HepG2 (cell line): ENCODE data around the gene HSD11B1L. TPM values are rescaled to one million over a fixed set of nuclear protein-coding genes. Genes with fewer than 3 reads are reported as not detected.

Experiments
- ATAC-seq: fragments of 200-7000 bp; cut with Tn5 transposase; 3 replicates; pipeline ENCODE4 v1.9.1; 2020; ENCODE audit warnings: mild to moderate bottlenecking, moderate library complexity
- BruUV-seq: library from RNA; stranded (reverse); fragments of 400-500 nt; replicated peaks from 2 replicates; lab custom pipeline; 2021; lab: Mats Ljungman, UMichigan
- CTCF ChIA-PET: fragments of 300-600 bp; formaldehyde crosslinking; extraction: SDS; loops from one replicate; lab custom pipeline; 2021; ENCODE audit warnings: low total read pairs, inconsistent platforms, low intra/inter-chr PET ratio; lab: Yijun Ruan, JAX
- POLR2A ChIA-PET: fragments of 350-600 bp; sonication (Branson Sonifier 250); formaldehyde crosslinking; loops from one replicate; lab custom pipeline; 2020; ENCODE audit warnings: antibody characterized with exemption, inconsistent platforms; lab: Yijun Ruan, JAX
- DNase-seq: peaks from one replicate; pipeline ENCODE4 v3.0.0-alpha.2; 2015; ENCODE audit warnings: low spot score
- FAIRE-seq: peaks from 3 replicates; lab custom pipeline; 2011; peaks lifted over from hg19 to GRCh38; lab: Jason Lieb, UNC
- H2AFZ ChIP-seq: one replicate; pipeline ENCODE4 v1.6.1; 2011; ENCODE audit warnings: low read length, inconsistent platforms
- H3K27ac ChIP-seq: fragments of 300-600 bp; 3 replicates; pipeline ENCODE4 v1.8.0; 2011; ENCODE audit warnings: mixed run types, mild to moderate bottlenecking, mixed read lengths, low read length, inconsistent platforms; ENCODE audit not compliant: insufficient read depth; ENCODE audit errors: extremely low read length
- H3K27me3 ChIP-seq, 2 experiments: fragments of 200-600 bp in 1 of 2; 2 replicates in 1 of 2; 3 replicates in 1 of 2; pipeline versions ENCODE4 v1.6.0 to v1.8.0; 2011; ENCODE audit warnings: low read length in 2 of 2, mild to moderate bottlenecking in 2 of 2, moderate library complexity in 2 of 2, inconsistent platforms in 1 of 2; ENCODE audit not compliant: insufficient read depth in 2 of 2, control insufficient read depth in 1 of 2
- H3K36me3 ChIP-seq, 2 experiments: fragments of 200-600 bp in 1 of 2; replicated peaks in 1 of 2; 2 replicates in 1 of 2; 3 replicates in 1 of 2; pipeline versions ENCODE4 v1.5.1 to v1.8.0; 2011; ENCODE audit warnings: low read length in 2 of 2, inconsistent platforms in 1 of 2; ENCODE audit not compliant: insufficient read depth in 2 of 2, control insufficient read depth in 1 of 2
- H3K4me1 ChIP-seq: 2 replicates; pipeline ENCODE4 v1.5.1; 2012; ENCODE audit warnings: low read length, inconsistent platforms; ENCODE audit not compliant: insufficient read depth
- H3K4me2 ChIP-seq: 2 replicates; pipeline ENCODE4 v1.6.0; 2011; ENCODE audit warnings: low read depth, low read length, inconsistent platforms
- H3K4me3 ChIP-seq, 3 experiments: fragments of 200-600 bp in 1 of 3; sonication (generic), shearing (Covaris generic) in 1 of 3; replicated peaks in 1 of 3; 2 replicates each; pipeline ENCODE4 v1.5.1; 2011 to 2016; ENCODE audit warnings: low read length in 3 of 3, inconsistent platforms in 2 of 3, low read depth in 2 of 3, mild to moderate bottlenecking in 2 of 3, control low read depth in 1 of 3, mixed read lengths in 1 of 3; ENCODE audit not compliant: insufficient read depth in 1 of 3
- H3K79me2 ChIP-seq: one replicate; pipeline ENCODE4 v1.6.1; 2011; ENCODE audit warnings: low read length, inconsistent platforms; ENCODE audit not compliant: insufficient read depth
- H3K9ac ChIP-seq: 2 replicates; pipeline ENCODE4 v1.6.0; 2011; ENCODE audit warnings: mild to moderate bottlenecking, low read depth, low read length, inconsistent platforms; ENCODE audit not compliant: insufficient read depth
- H3K9me3 ChIP-seq: 2 replicates; pipeline ENCODE4 v1.5.1; 2012; ENCODE audit warnings: mild to moderate bottlenecking, low read length
- H4K20me1 ChIP-seq: 2 replicates; pipeline ENCODE4 v1.6.0; 2011; ENCODE audit warnings: inconsistent platforms, mild to moderate bottlenecking, low read length, moderate library complexity; ENCODE audit not compliant: insufficient read depth
- CBX1 ChIP-seq: IDR thresholded peaks from one replicate; pipeline ENCODE4 v1.6.1; 2016; ENCODE audit warnings: antibody characterized with exemption, low read depth
- CHCHD3 ChIP-seq: sonication (generic); formaldehyde crosslinking; IDR thresholded peaks from 2 replicates; pipeline ENCODE4 v1.8.0; 2022; ENCODE audit warnings: mild to moderate bottlenecking, missing genetic modification reagents, moderate library complexity
- DPF2 ChIP-seq: sonication (generic); formaldehyde crosslinking; IDR thresholded peaks from 2 replicates; pipeline ENCODE4 v1.4.0; 2020; ENCODE audit warnings: mild to moderate bottlenecking, low read depth, missing genetic modification reagents, borderline replicate concordance
- HCFC1 ChIP-seq: fragments of 150-350 bp; IDR thresholded peaks from 2 replicates; pipeline ENCODE4 v1.6.1; 2014; ENCODE audit warnings: low read depth, low read length
- HMG20A ChIP-seq: IDR thresholded peaks from 2 replicates; pipeline ENCODE4 v1.6.1; 2016; ENCODE audit warnings: borderline replicate concordance
- HOXA9 ChIP-seq: sonication (generic); formaldehyde crosslinking; IDR thresholded peaks from 2 replicates; pipeline ENCODE4 v1.8.1; 2022; ENCODE audit warnings: missing genetic modification reagents, mild to moderate bottlenecking, moderate library complexity, borderline replicate concordance
- NFATC3 ChIP-seq: sonication (generic); formaldehyde crosslinking; IDR thresholded peaks from 2 replicates; pipeline ENCODE4 v1.5.1; 2020; ENCODE audit warnings: mild to moderate bottlenecking, missing genetic modification reagents
- POLR2G ChIP-seq: fragments of 200-400 bp; formaldehyde crosslinking; IDR thresholded peaks from 2 replicates; pipeline ENCODE4 v1.6.1; 2018; ENCODE audit warnings: mild to moderate bottlenecking, low read depth, low read length, moderate library complexity
- RARG ChIP-seq: sonication (generic); formaldehyde crosslinking; IDR thresholded peaks from 2 replicates; pipeline ENCODE4 v1.4.0; 2020; ENCODE audit warnings: low read depth, mild to moderate bottlenecking, missing genetic modification reagents
- SAP130 ChIP-seq: IDR thresholded peaks from 2 replicates; pipeline ENCODE4 v1.6.1; 2016; ENCODE audit warnings: low read depth
- TAF1 ChIP-seq: sonication (generic); formaldehyde crosslinking; IDR thresholded peaks from 2 replicates; pipeline ENCODE4 v1.4.0; 2020; ENCODE audit warnings: missing genetic modification reagents
- ZC3H13 ChIP-seq: sonication (generic); formaldehyde crosslinking; IDR thresholded peaks from 2 replicates; pipeline ENCODE4 v1.8.1; 2023; ENCODE audit warnings: mild to moderate bottlenecking, missing genetic modification reagents, moderate library complexity
- ZNF12 ChIP-seq: sonication (generic); formaldehyde crosslinking; IDR thresholded peaks from 2 replicates; pipeline ENCODE4 v1.5.0; 2020; ENCODE audit warnings: missing genetic modification reagents
- ZNF136 ChIP-seq: sonication (generic); formaldehyde crosslinking; IDR thresholded peaks from 2 replicates; pipeline ENCODE4 v1.8.1; 2022; ENCODE audit warnings: low read depth, mild to moderate bottlenecking, moderate library complexity, missing genetic modification reagents
- ZNF138 ChIP-seq: sonication (generic); formaldehyde crosslinking; IDR thresholded peaks from 2 replicates; pipeline ENCODE4 v1.5.0; 2020; ENCODE audit warnings: mild to moderate bottlenecking, low read depth, missing genetic modification reagents
- ZNF143 ChIP-seq: sonication (generic); formaldehyde crosslinking; IDR thresholded peaks from 2 replicates; pipeline ENCODE4 v1.4.0; 2020; ENCODE audit warnings: missing genetic modification reagents
- ZNF589 ChIP-seq: sonication (generic); formaldehyde crosslinking; conservative IDR thresholded peaks from 2 replicates; pipeline ENCODE4 v1.8.0; 2022; ENCODE audit warnings: mild to moderate bottlenecking, moderate library complexity, missing genetic modification reagents
- ZNF703 ChIP-seq: sonication (generic); formaldehyde crosslinking; IDR thresholded peaks from 2 replicates; pipeline ENCODE4 v1.5.1; 2020; ENCODE audit warnings: missing genetic modification reagents, mild to moderate bottlenecking, moderate library complexity, borderline replicate concordance
- ZSCAN30 ChIP-seq: sonication (generic); formaldehyde crosslinking; IDR thresholded peaks from 2 replicates; pipeline ENCODE4 v1.5.0; 2020; ENCODE audit warnings: mild to moderate bottlenecking, missing genetic modification reagents
- WGBS: methylation state at CpG from one replicate; pipeline ENCODE4 v1.1.6; 2017; ENCODE audit warnings: low lambda C conversion rate; 5-methylcytosine and 5-hydroxymethylcytosine counted together
- in situ Hi-C: cut with HindIII; loops from 2 replicates; pipeline ENCODE4 v1.10.0; 2017; ENCODE audit warnings: low pct_unique_long_range_greater_than_20kb; ENCODE audit not compliant: extremely low pct_ligation_motif_present
- intact Hi-C: fragments of 100-400 bp; cut with micrococcal nuclease; formaldehyde crosslinking; loops from one replicate; pipeline ENCODE4 v1.10.0; 2022; ENCODE audit not compliant: unreplicated experiment
- polyA plus RNA-seq, 8 experiments: library from polyadenylated mRNA; depleted of rRNA in 3 of 8; stranded (reverse) in 7 of 8; unstranded in 1 of 8; fragments of >200 nt; fragmentation: Illumina TruSeq in 4 of 8; extraction: Trizol in 4 of 8; gene quantifications; 2 replicates each; pipeline versions ENCODE4 v1.2.1 to v1.2.3, GENCODE V29; 2011 to 2016; ENCODE audit warnings: low read depth in 4 of 8, missing spikeins in 1 of 8, mixed read lengths in 1 of 8; ENCODE audit not compliant: insufficient read depth in 1 of 8
- total RNA-seq, 5 experiments: library from RNA; depleted of rRNA; stranded (reverse); fragments of >200 nt; fragmentation: Illumina TruSeq; extraction: Trizol; gene quantifications; 2 replicates each; pipeline ENCODE4 v1.2.3, GENCODE V29; 2016; ENCODE audit warnings: low read depth in 1 of 5
- TF ChIP-seq, protein P1 (sequence below): sonication (generic); formaldehyde crosslinking; IDR thresholded peaks from 2 replicates; pipeline ENCODE4 v1.5.0; 2020; ENCODE audit warnings: mild to moderate bottlenecking, missing genetic modification reagents
- TF ChIP-seq, protein P2 (sequence below): sonication (generic); formaldehyde crosslinking; IDR thresholded peaks from 2 replicates; pipeline ENCODE4 v1.8.0; 2022; ENCODE audit warnings: mild to moderate bottlenecking, missing genetic modification reagents, moderate library complexity

The HSD11B1L gene
- total and polyA plus RNA-seq, 2 of the 13 experiments (the other 11 are each of a cell fraction or from before 2014, with no cell fraction given): 2.8 to 3.9 TPM

DNA sequence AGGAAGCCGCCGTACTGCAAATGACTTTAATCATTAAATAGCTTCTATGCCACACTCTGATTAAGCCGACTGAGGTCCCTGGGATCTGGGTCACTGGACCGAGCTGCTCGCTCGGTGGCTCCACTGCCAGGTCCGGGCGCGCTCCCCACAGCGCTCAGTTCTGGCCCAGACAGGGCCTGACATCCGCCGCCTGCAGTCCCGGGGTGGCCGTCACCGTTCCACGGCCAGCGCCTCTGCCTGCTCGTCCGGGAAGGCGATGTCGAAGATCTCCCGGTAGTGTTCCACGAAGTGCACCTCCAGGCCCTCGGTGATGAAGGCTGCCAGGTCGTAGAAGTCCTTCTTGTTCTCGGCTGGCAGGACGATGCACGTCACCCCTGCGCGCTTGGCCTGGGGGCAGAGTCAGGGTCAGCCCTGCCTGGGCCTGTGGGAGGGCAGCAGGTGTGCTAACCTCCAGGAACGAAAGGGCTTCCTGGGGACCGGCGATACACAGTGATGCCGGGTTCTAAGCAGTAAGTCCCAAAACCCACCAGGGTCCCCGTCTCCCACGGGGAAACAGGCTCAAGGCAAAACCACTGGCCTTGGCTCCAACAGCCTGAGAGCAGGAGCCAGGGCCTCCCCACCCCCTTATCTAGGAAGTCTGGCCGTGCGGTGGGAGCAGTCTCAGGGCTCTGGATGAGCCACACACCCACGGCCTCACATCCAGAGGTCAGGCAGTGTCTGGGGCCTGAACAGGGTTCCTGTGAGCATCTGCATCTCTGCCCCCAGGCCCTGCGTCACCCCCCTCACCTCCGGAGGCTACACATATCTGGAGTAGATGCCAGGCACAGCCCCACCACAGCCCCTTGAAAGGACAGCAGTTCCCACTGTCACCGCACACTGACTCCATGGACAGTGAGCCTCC lies 11.2 kb downstream of the HSD11B1L start:
- H3K27me3 ChIP-seq: no peaks in the 10 kb centered on the region; a peak in 1 of 5 replicates
- H3K4me3 ChIP-seq: peak overlapping the region; percentile 88 to 94 (median 89); a peak in 5 of 6 replicates
- peak overlapping the region; percentile 79 for H3K4me2 ChIP-seq
- H3K9ac ChIP-seq: peak overlapping the region; percentile 94
- peaks cover 24% of the 10 kb centered on the region; the same call in 1 of the 2 replicates for H3K4me1 ChIP-seq
- peaks cover 38% of the 10 kb centered on the region for H4K20me1 ChIP-seq
- WGBS: 94% methylated on average over 10 of the region's 42 CpGs
- ChIA-PET CTCF (no interaction called here), POLR2A (interaction anchor here (1.3 to 3.7 kb wide), 4 partner anchors 14 to 27 kb away, joined by 3 to 95 read pairs (median 6); partner anchors contain the start of genes CATSPERD and LONP1)
- H3K9me3 ChIP-seq: no peaks in the 10 kb centered on the region
- no peak overlapping the region for H2AFZ ChIP-seq
- H3K27ac ChIP-seq: peak overlapping the region; percentile 16
- H3K36me3 ChIP-seq: peaks cover 24 to 58% of the 10 kb centered on the region in 2 experiments
- in situ Hi-C loops (no loop called here), intact Hi-C loops (no loop called here)
- DNase-seq (no peak), FAIRE-seq (no peak), ATAC-seq (no peak)
- H3K79me2 ChIP-seq: peaks cover 34% of the 10 kb centered on the region
- BruUV-seq: no TSS peak
- TF ChIP-seq TAF1 (CRISPR knock-in tag) (peak; percentile 33; the same call in 1 of the 2 replicates), ZNF12 (CRISPR knock-in tag) (no peak), POLR2G (peak; percentile 54), CBX1 (no peak), ZNF136 (CRISPR knock-in tag) (no peak), HCFC1 (no peak), ZNF138 (CRISPR knock-in tag) (no peak), ZC3H13 (CRISPR knock-in tag) (no peak; the same call in 1 of the 2 replicates), ZSCAN30 (CRISPR knock-in tag) (no peak), CHCHD3 (CRISPR knock-in tag) (no peak), RARG (CRISPR knock-in tag) (no peak), DPF2 (CRISPR knock-in tag) (no peak), ZNF143 (CRISPR knock-in tag) (no peak), HMG20A (CRISPR knock-in tag) (no peak), SAP130 (CRISPR knock-in tag) (no peak), ZNF703 (no peak), ZNF589 (CRISPR knock-in tag) (no peak), HOXA9 (CRISPR knock-in tag) (0 out of 2 replicates have a peak, but pooled peaks have one; percentile 6), NFATC3 (CRISPR knock-in tag) (no peak)
- TF ChIP-seq, protein P1, sequence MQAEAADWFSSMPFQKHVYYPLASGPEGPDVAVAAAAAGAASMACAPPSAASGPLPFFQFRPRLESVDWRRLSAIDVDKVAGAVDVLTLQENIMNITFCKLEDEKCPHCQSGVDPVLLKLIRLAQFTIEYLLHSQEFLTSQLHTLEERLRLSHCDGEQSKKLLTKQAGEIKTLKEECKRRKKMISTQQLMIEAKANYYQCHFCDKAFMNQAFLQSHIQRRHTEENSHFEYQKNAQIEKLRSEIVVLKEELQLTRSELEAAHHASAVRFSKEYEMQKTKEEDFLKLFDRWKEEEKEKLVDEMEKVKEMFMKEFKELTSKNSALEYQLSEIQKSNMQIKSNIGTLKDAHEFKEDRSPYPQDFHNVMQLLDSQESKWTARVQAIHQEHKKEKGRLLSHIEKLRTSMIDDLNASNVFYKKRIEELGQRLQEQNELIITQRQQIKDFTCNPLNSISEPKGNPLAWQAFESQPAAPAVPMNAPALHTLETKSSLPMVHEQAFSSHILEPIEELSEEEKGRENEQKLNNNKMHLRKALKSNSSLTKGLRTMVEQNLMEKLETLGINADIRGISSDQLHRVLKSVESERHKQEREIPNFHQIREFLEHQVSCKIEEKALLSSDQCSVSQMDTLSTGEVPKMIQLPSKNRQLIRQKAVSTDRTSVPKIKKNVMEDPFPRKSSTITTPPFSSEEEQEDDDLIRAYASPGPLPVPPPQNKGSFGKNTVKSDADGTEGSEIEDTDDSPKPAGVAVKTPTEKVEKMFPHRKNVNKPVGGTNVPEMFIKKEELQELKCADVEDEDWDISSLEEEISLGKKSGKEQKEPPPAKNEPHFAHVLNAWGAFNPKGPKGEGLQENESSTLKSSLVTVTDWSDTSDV (CRISPR knock-in tag): 0 out of 2 replicates have a peak, but pooled peaks have one; percentile 40
- TF ChIP-seq, protein P2, sequence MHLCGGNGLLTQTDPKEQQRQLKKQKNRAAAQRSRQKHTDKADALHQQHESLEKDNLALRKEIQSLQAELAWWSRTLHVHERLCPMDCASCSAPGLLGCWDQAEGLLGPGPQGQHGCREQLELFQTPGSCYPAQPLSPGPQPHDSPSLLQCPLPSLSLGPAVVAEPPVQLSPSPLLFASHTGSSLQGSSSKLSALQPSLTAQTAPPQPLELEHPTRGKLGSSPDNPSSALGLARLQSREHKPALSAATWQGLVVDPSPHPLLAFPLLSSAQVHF (CRISPR knock-in tag): no peak; the same call in 1 of the 2 replicates
